Stomach (tissue), 9 donors: ENCODE measurements around the gene DPP10. TPM values are rescaled to one million over a fixed set of nuclear protein-coding genes. Genes with fewer than 3 reads are reported as not detected.

Source experiments
- DNase-seq, 2 donors: peaks; one replicate each; pipeline versions ENCODE4 v3.0.0 to v3.0.0-alpha.2; 2013 to 2019
- H3K27ac ChIP-seq, 5 donors: fragments of 200-600 bp in 4 of 5; sonication (generic) in 4 of 5; one replicate each; pipeline ENCODE4 v1.5.1; 2013 to 2019; ENCODE audit warnings: mild to moderate bottlenecking in 1 of 5, moderate library complexity in 1 of 5
- H3K27me3 ChIP-seq, 3 donors: fragments of 200-600 bp; sonication (generic); one replicate each; pipeline ENCODE4 v1.5.1; 2017 to 2019; ENCODE audit warnings: mixed run types in 1 of 3
- H3K36me3 ChIP-seq, 4 donors: fragments of 200-600 bp; sonication (generic); 1 replicate in 3 of 4; 2 replicates in 1 of 4; pipeline ENCODE4 v1.5.1; 2016 to 2019
- H3K4me1 ChIP-seq, 4 donors: fragments of 200-600 bp; sonication (generic); one replicate each; pipeline ENCODE4 v1.5.1; 2016 to 2019
- H3K4me3 ChIP-seq, 4 donors: fragments of 200-600 bp; sonication (generic) in 3 of 4; one replicate each; pipeline ENCODE4 v1.5.1; 2016 to 2019; ENCODE audit warnings: mild to moderate bottlenecking in 1 of 4
- H3K9me3 ChIP-seq, 4 donors: fragments of 200-600 bp; sonication (generic); one replicate each; pipeline ENCODE4 v1.5.1; 2016 to 2019
- EP300 ChIP-seq: sonication (generic); formaldehyde crosslinking; IDR thresholded peaks from one replicate; pipeline ENCODE4 v1.6.1; 2017; ENCODE audit warnings: antibody characterized with exemption
- POLR2A ChIP-seq, 4 donors: fragments of 450-650 bp; IDR thresholded peaks; one replicate each; pipeline ENCODE4 v1.6.1; 2016; ENCODE audit warnings: antibody characterized with exemption in 4 of 4, control low read depth in 2 of 4, mild to moderate bottlenecking in 1 of 4, moderate library complexity in 1 of 4
- POLR2AphosphoS5 ChIP-seq, 3 donors: sonication (generic); formaldehyde crosslinking; IDR thresholded peaks; one replicate each; pipeline ENCODE4 v1.6.1; 2016; ENCODE audit warnings: antibody characterized with exemption in 3 of 3
- WGBS, 5 donors: extraction: QIAGEN DNeasy Blood & Tissue Kit in 3 of 5; methylation state at CpG; one replicate each; pipeline versions ENCODE4 v1.1.5 to v1.1.7; 2013 to 2018; 5-methylcytosine and 5-hydroxymethylcytosine counted together
- intact Hi-C: fragments of 100-400 bp; cut with DNase I; formaldehyde crosslinking; loops from one replicate; pipeline ENCODE4 v1.15.1; 2023; ENCODE audit warnings: low total_unique reads
- polyA plus RNA-seq, 3 donors: library from polyadenylated mRNA; stranded (reverse); fragments of 200-250 nt; gene quantifications; one replicate each; pipeline ENCODE4 v1.2.3, GENCODE V29; 2013
- total RNA-seq, 5 donors: library from RNA; depleted of rRNA; stranded (reverse); fragments of >200 nt; gene quantifications; one replicate each; pipeline versions ENCODE4 v1.1.0 to v1.2.3, GENCODE V29; 2014 to 2016
- TF ChIP-seq, protein P1 (sequence below), 7 experiments: fragments of 450-650 bp in 4 of 7; fragments of 200-600 bp in 3 of 7; sonication (generic) in 3 of 7; IDR thresholded peaks; one replicate each; pipeline ENCODE4 v1.5.1; 2016 to 2019; ENCODE audit warnings: antibody characterized with exemption in 7 of 7, control low read depth in 2 of 7, mild to moderate bottlenecking in 1 of 7
- donor health status: healthy with polysubstance abuse.
- donor health status: Bipolar disorder and iron deficiency.
- donor health status: healthy.

Gene DPP10
- total and polyA plus RNA-seq, 8 donors = 0.18 to 15.6 (median 2.0) TPM; not detected in 1

DNA sequence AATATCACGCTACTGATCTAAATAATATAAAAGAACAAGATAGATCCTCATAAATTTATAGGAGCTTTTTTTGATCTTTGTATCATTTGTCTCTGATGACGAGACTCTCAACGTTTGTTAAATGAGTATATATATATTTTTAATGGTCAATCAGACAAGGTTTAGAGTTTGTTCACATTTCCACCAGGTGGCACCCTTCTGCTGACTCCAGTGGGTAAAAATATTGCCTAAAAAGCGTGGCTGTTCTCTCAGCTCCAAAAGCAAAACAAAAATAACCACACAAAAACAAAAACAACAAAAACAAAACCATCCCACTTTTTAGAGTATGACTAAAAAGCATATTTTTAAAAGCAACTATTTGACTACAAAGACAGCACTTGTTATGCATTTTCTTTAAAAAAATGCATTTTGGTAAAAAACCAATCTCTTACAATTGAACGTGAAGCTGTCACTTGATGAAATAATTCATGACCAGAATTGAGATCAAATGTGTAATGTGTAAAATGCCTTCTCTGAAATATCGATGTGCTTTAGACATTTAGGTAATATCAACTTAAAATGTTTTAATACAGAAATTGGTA, 723.2 kb downstream of the DPP10 start:
- peaks cover 0 to 22% (median 11%) of the 10 kb centered on the region in 4 donors for H3K4me1 ChIP-seq
- WGBS, 5 donors = 39 to 47% (median 46%) methylated on average over 6 of the region's 6 CpGs
- no peak for TF ChIP-seq EP300
- TF ChIP-seq, protein P1, sequence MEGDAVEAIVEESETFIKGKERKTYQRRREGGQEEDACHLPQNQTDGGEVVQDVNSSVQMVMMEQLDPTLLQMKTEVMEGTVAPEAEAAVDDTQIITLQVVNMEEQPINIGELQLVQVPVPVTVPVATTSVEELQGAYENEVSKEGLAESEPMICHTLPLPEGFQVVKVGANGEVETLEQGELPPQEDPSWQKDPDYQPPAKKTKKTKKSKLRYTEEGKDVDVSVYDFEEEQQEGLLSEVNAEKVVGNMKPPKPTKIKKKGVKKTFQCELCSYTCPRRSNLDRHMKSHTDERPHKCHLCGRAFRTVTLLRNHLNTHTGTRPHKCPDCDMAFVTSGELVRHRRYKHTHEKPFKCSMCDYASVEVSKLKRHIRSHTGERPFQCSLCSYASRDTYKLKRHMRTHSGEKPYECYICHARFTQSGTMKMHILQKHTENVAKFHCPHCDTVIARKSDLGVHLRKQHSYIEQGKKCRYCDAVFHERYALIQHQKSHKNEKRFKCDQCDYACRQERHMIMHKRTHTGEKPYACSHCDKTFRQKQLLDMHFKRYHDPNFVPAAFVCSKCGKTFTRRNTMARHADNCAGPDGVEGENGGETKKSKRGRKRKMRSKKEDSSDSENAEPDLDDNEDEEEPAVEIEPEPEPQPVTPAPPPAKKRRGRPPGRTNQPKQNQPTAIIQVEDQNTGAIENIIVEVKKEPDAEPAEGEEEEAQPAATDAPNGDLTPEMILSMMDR (IDR thresholded peaks at IDR 0.05) = peak in 1 of 7 experiments; percentile 11
- H3K9me3 ChIP-seq = peaks cover 0 to 15% (median 0%) of the 10 kb centered on the region in 4 donors
- intact Hi-C loops = no loop called here
- H3K27me3 ChIP-seq = peaks cover 7 to 41% (median 30%) of the 10 kb centered on the region in 3 donors
- no peak overlapping the region for H3K4me3 ChIP-seq
- DNase-seq = peak in 1 of 2 donors; percentile 76
- no peak overlapping the region for H3K27ac ChIP-seq
- no peaks in the 10 kb centered on the region for H3K36me3 ChIP-seq

DNA sequence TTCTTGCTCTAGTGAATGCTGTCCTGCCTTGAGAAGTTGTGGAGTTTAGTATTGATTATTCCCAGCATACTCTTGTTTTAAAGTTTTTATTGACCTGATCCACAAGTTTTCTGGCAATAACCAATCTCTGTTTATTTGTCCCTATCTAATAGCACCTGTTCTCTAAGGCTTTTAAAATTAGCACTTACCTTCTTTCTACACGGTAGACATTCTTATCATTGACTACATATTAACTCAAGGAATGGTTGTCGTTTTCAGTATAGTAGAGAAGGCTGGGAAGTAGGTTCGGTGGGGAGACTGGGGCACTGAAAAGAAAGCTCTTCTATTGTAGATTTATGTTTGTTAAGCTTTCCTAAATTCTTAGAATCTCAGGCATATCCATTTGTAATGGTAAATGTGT, 726.0 kb downstream of the DPP10 start:
- H3K27me3 ChIP-seq = peaks cover 0 to 13% (median 1%) of the 10 kb centered on the region in 3 donors
- WGBS, 5 donors = 24 to 37% (median 30%) methylated on average over 3 of the region's 3 CpGs
- no peaks in the 10 kb centered on the region for H3K4me1 ChIP-seq
- H3K36me3 ChIP-seq = no peaks in the 10 kb centered on the region
- intact Hi-C loops = no loop called here
- TF ChIP-seq EP300 = no peak
- TF ChIP-seq, protein P1 (IDR thresholded peaks at IDR 0.05) = no peak
- H3K9me3 ChIP-seq = peaks cover 0 to 7% (median 1%) of the 10 kb centered on the region in 4 donors
- H3K4me3 ChIP-seq = no peak overlapping the region
- no peak for DNase-seq
- H3K27ac ChIP-seq = no peak overlapping the region

DNA sequence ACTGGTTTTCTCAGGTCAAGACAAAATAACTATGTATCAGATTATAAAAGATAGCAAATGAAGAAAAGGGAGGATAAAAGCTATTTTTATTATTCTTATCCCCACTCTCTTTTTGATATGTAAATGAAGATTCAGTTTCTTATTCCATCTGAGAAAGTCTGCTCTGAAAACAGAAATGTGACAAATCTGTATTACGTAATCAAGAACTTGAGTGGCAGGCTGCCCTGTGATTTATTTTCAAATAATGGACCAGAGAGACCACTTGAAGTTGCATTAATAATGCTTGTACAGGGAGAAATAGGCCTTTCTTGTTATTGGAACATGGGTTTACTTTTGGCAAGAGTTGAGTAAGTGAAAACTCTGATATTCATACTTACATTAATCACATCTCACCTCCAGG, 727.4 kb downstream of the DPP10 start:
- H3K36me3 ChIP-seq = no peaks in the 10 kb centered on the region
- H3K9me3 ChIP-seq = peaks cover 0 to 7% (median 1%) of the 10 kb centered on the region in 4 donors
- H3K4me3 ChIP-seq = no peak overlapping the region
- DNase-seq = no peak
- intact Hi-C loops = no loop called here
- H3K27me3 ChIP-seq = no peaks in the 10 kb centered on the region
- no peaks in the 10 kb centered on the region for H3K4me1 ChIP-seq
- 90 to 98% (median 94%) methylated on average over 1 of the region's 1 CpG for WGBS, 5 donors
- TF ChIP-seq POLR2AphosphoS5 (IDR thresholded peaks at IDR 0.05) = no peak
- no peak overlapping the region for H3K27ac ChIP-seq

DNA sequence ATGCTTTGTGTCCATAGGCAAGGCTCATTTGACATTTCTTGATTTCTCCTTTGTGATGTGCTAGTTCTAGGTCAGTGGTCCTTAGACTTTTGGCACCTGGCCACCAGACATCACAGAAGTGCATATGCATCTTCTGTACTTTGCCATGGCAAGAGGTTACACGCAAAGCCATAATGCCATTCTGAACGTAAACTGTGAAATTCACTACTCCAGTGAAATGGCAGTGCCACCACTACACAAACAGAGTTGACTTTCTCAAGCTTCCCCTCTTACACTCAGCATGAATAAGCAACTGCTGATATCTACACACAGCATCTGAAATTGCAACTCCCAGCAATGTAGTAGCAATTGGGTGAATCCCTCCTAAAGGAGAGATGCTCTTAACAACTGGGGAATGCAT, 729.3 kb downstream of the DPP10 start:
- H3K27ac ChIP-seq = no peak overlapping the region
- intact Hi-C loops = no loop called here
- no peaks in the 10 kb centered on the region for H3K27me3 ChIP-seq
- no peak for DNase-seq
- H3K36me3 ChIP-seq = no peaks in the 10 kb centered on the region
- WGBS, 5 donors = 91 to 99% (median 94%) methylated on average over 2 of the region's 2 CpGs
- no peak for TF ChIP-seq POLR2AphosphoS5 (IDR thresholded peaks at IDR 0.05)
- TF ChIP-seq, protein P1 (IDR thresholded peaks at IDR 0.05) = no peak
- no peak for TF ChIP-seq EP300
- no peak for TF ChIP-seq POLR2A (IDR thresholded peaks at IDR 0.05)
- no peak overlapping the region for H3K4me3 ChIP-seq
- no peaks in the 10 kb centered on the region for H3K4me1 ChIP-seq
- H3K9me3 ChIP-seq = peaks cover 0 to 7% (median 1%) of the 10 kb centered on the region in 4 donors

DNA sequence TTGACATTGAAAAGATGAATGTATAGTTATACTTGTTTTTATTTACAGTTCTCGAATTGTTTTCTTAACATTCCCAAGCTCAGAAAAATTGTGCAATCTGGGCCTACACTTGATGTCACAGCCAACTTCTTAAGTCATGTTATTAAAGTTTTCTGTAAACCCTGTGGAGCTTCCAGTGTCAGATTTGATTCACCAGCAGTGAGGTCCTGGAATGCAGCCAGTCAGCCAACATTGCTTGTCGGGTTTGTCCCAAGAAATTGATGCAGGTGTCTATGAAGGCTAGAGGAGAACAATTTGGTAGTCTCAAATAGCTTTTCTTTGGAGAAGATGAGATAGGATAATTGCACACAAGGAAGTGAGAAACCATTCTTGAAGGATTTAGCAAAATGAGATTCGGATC, 732.2 kb downstream of the DPP10 start:
- WGBS, 5 donors = 52 to 64% (median 60%) methylated on average over 3 of the region's 3 CpGs

More for the DNA sequence above, 732.2 kb downstream of the DPP10 start:
- no peaks in the 10 kb centered on the region for H3K4me1 ChIP-seq
- H3K4me3 ChIP-seq = no peak overlapping the region
- no peaks in the 10 kb centered on the region for H3K27me3 ChIP-seq
- peaks cover 0 to 7% (median 1%) of the 10 kb centered on the region in 4 donors for H3K9me3 ChIP-seq
- intact Hi-C loops = no loop called here
- no peak overlapping the region for H3K27ac ChIP-seq
- DNase-seq = no peak
- no peak for TF ChIP-seq POLR2A (IDR thresholded peaks at IDR 0.05)
- no peak for TF ChIP-seq EP300
- no peak for TF ChIP-seq POLR2AphosphoS5 (IDR thresholded peaks at IDR 0.05)
- TF ChIP-seq, protein P1 (IDR thresholded peaks at IDR 0.05) = no peak
- H3K36me3 ChIP-seq = no peaks in the 10 kb centered on the region
